GM04503 (cell line): Measurements from ENCODE around the gene MTHFD2.

Source experiments
- DNase-seq: peaks from one replicate; pipeline ENCODE4 v3.0.0-alpha.2; 2012; ENCODE audit warnings: low read depth

The MTHFD2 gene

DNA sequence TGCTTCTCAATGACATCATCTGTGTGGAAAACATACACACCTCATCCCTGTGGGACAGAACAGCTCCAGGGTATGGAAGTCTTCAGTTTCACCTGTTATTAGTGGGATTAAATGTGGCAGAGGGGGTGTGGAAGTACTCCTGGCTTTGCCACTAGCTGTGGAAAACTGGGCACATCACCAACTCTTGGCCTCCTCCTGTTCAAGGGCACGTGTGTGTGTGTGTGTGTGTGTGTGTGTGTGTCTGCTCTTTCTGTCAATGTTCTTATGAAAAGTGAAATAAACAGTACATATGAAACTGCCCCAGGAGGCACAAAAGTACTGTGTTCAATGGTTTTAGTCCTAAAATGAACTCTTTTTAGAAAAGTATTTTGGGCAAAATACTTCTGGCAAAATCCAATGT is 65.9 kb downstream of the MTHFD2 start:
- DNase-seq, result no peak

DNA sequence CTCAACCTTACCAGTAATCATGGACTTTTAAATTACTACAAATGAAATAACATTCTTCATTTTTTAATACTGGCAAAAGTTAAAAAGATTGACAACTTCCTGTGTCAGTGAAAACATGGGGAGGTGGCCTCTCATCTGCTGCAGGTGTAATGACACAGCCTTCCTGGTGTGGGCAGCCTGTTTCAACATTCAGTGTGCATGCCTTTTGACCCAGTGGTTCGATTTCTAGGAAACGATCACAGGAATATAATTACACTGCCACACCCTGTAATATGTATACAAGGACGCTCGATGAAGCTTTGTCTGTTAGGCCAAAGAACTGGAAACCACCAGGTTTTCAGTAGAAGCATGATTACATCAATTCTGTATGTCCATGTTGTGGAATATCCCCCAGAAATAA is 68.7 kb downstream of the MTHFD2 start:
- no peak for DNase-seq
